H1 (cell line): Measurements from ENCODE around the gene MORN5. TPM values are rescaled to one million over a fixed set of nuclear protein-coding genes. Genes with fewer than 3 reads are reported as not detected.

ENCODE experiments used
- CTCF ChIA-PET: fragments of 300-600 bp; sonication (Branson Sonifier 250); formaldehyde crosslinking; loops from one replicate; lab custom pipeline; 2021; ENCODE audit not compliant: partially characterized antibody; lab: Charles Lee
- POLR2A ChIA-PET: fragments of 300-600 bp; sonication (Branson Sonifier 250); formaldehyde crosslinking; loops from one replicate; lab custom pipeline; 2021; ENCODE audit warnings: inconsistent platforms; ENCODE audit not compliant: partially characterized antibody; lab: Charles Lee
- DNase-seq, 2 experiments: peaks; one replicate each; pipeline versions ENCODE4 v3.0.0 to v3.0.0-alpha.2; 2010 to 2022; ENCODE audit warnings: low spot score in 2 of 2, low read depth in 1 of 2, mixed read lengths in 1 of 2
- FAIRE-seq: peaks from 2 replicates; lab custom pipeline; 2011; peaks lifted over from hg19 to GRCh38; lab: Jason Lieb, UNC
- H2AFZ ChIP-seq: 2 replicates; pipeline ENCODE4 v1.8.1; 2012; ENCODE audit warnings: low read length, inconsistent platforms
- H2AK5ac ChIP-seq: 2 replicates; pipeline ENCODE4 v1.6.1; 2013; ENCODE audit warnings: low read depth, low read length
- H2BK120ac ChIP-seq: replicated peaks from 2 replicates; pipeline ENCODE3; 2013; ENCODE audit warnings: low read depth, low read length, inconsistent platforms
- H2BK12ac ChIP-seq: 2 replicates; pipeline ENCODE4 v1.6.1; 2013; ENCODE audit warnings: low read depth, low read length
- H2BK15ac ChIP-seq: 2 replicates; pipeline ENCODE4 v1.6.1; 2013; ENCODE audit warnings: low read length
- H2BK20ac ChIP-seq: 2 replicates; pipeline ENCODE4 v1.6.1; 2013; ENCODE audit warnings: low read length
- H2BK5ac ChIP-seq: 2 replicates; pipeline ENCODE4 v1.6.1; 2013; ENCODE audit warnings: low read depth, low read length
- H3K14ac ChIP-seq: 2 replicates; pipeline ENCODE4 v1.6.1; 2013; ENCODE audit warnings: inconsistent platforms; ENCODE audit not compliant: insufficient read length
- H3K18ac ChIP-seq: 2 replicates; pipeline ENCODE4 v1.6.1; 2013; ENCODE audit warnings: low read length; ENCODE audit errors: extremely low read depth
- H3K23ac ChIP-seq: 2 replicates; pipeline ENCODE4 v1.6.1; 2013; ENCODE audit warnings: inconsistent platforms; ENCODE audit not compliant: insufficient read length
- H3K23me2 ChIP-seq: 2 replicates; pipeline ENCODE4 v1.6.1; 2013; ENCODE audit warnings: low read depth, low read length
- H3K27ac ChIP-seq: 2 replicates; pipeline ENCODE4 v1.6.1; 2011; ENCODE audit warnings: low read depth, low read length, inconsistent platforms
- H3K27me3 ChIP-seq, 4 experiments: replicated peaks in 1 of 4; 1 replicate in 1 of 4; 2 replicates in 3 of 4; pipeline versions ENCODE4 v1.6.1 to v1.8.1; 2011 to 2013; ENCODE audit warnings: low read length in 3 of 4, mild to moderate bottlenecking in 3 of 4, inconsistent platforms in 2 of 4, mixed read lengths in 2 of 4, moderate library complexity in 1 of 4; ENCODE audit not compliant: control insufficient read depth in 3 of 4, insufficient read depth in 3 of 4; ENCODE audit errors: extremely low read depth in 1 of 4
- H3K36me3 ChIP-seq, 4 experiments: 2 replicates each; pipeline versions ENCODE4 v1.6.1 to v1.8.1; 2011 to 2013; ENCODE audit warnings: mild to moderate bottlenecking in 4 of 4, low read length in 3 of 4, moderate library complexity in 2 of 4, control low read depth in 1 of 4, inconsistent platforms in 1 of 4; ENCODE audit not compliant: insufficient read depth in 4 of 4, control insufficient read depth in 2 of 4
- H3K4ac ChIP-seq: replicated peaks from 2 replicates; pipeline ENCODE3; 2013; ENCODE audit warnings: low read length, low read depth, mixed read lengths, inconsistent platforms; ENCODE audit not compliant: insufficient read length
- H3K4me1 ChIP-seq, 4 experiments: replicated peaks in 1 of 4; 1 replicate in 1 of 4; 2 replicates in 3 of 4; pipeline versions ENCODE4 v1.6.1 to v1.8.1; 2011 to 2013; ENCODE audit warnings: low read length in 3 of 4, inconsistent platforms in 2 of 4, mixed read lengths in 1 of 4; ENCODE audit not compliant: insufficient read depth in 4 of 4, control insufficient read depth in 3 of 4
- H3K4me2 ChIP-seq, 2 experiments: 2 replicates each; pipeline versions ENCODE4 v1.6.1 to v1.8.1; 2011 to 2013; ENCODE audit warnings: low read depth in 2 of 2, low read length in 2 of 2, control low read depth in 1 of 2, inconsistent platforms in 1 of 2, mild to moderate bottlenecking in 1 of 2; ENCODE audit not compliant: insufficient read depth in 1 of 2
- H3K4me3 ChIP-seq, 4 experiments: fragments of 200-600, 300-600 bp in 1 of 4; sonication (generic), shearing (Covaris generic), sonication (Bioruptor Twin) in 1 of 4; 2 replicates each; pipeline versions ENCODE4 v1.5.1 to v1.8.1; 2011 to 2016; ENCODE audit warnings: low read length in 4 of 4, low read depth in 3 of 4, control low read depth in 2 of 4, inconsistent platforms in 2 of 4, mild to moderate bottlenecking in 2 of 4, mixed read lengths in 1 of 4, moderate library complexity in 1 of 4; ENCODE audit not compliant: insufficient read depth in 2 of 4; ENCODE audit errors: extremely low read depth in 1 of 4
- H3K56ac ChIP-seq: replicated peaks from 2 replicates; pipeline ENCODE3; 2013; ENCODE audit warnings: low read depth, mild to moderate bottlenecking, mixed read lengths, low read length, inconsistent platforms; ENCODE audit not compliant: insufficient read length
- H3K79me1 ChIP-seq: 2 replicates; pipeline ENCODE4 v1.6.1; 2013; ENCODE audit warnings: low read depth, low read length, control low read depth
- H3K79me2 ChIP-seq, 2 experiments: 2 replicates each; pipeline versions ENCODE4 v1.6.1 to v1.8.1; 2012 to 2013; ENCODE audit warnings: low read length in 2 of 2, mild to moderate bottlenecking in 2 of 2, inconsistent platforms in 1 of 2; ENCODE audit not compliant: insufficient read depth in 2 of 2, control insufficient read depth in 1 of 2
- H3K9ac ChIP-seq, 4 experiments: replicated peaks in 1 of 4; 1 replicate in 1 of 4; 2 replicates in 3 of 4; pipeline versions ENCODE4 v1.6.1 to v1.8.1; 2011 to 2013; ENCODE audit warnings: low read depth in 3 of 4, low read length in 3 of 4, control low read depth in 2 of 4, mild to moderate bottlenecking in 2 of 4, moderate library complexity in 2 of 4, inconsistent platforms in 1 of 4; ENCODE audit errors: extremely low read depth in 1 of 4
- H3K9me3 ChIP-seq, 2 experiments: 2 replicates each; pipeline versions ENCODE4 v1.6.1 to v1.8.1; 2012 to 2013; ENCODE audit warnings: mild to moderate bottlenecking in 2 of 2, moderate library complexity in 2 of 2, control low read depth in 1 of 2, inconsistent platforms in 1 of 2, low read depth in 1 of 2, low read length in 1 of 2, mixed read lengths in 1 of 2; ENCODE audit not compliant: insufficient read depth in 2 of 2
- H4K20me1 ChIP-seq, 2 experiments: replicated peaks in 1 of 2; 2 replicates each; pipeline versions ENCODE3 to v1.8.1; 2011 to 2013; ENCODE audit warnings: inconsistent platforms in 2 of 2, low read length in 2 of 2, mild to moderate bottlenecking in 1 of 2; ENCODE audit not compliant: insufficient read depth in 2 of 2, control insufficient read depth in 1 of 2
- H4K5ac ChIP-seq: 2 replicates; pipeline ENCODE4 v1.6.1; 2013; ENCODE audit warnings: low read length, low read depth, mixed read lengths, inconsistent platforms; ENCODE audit not compliant: insufficient read length
- H4K8ac ChIP-seq: 2 replicates; pipeline ENCODE4 v1.8.0; 2013; ENCODE audit warnings: mild to moderate bottlenecking, moderate library complexity, low read length, inconsistent platforms; ENCODE audit not compliant: insufficient read depth; ENCODE audit errors: extremely low read depth
- H4K91ac ChIP-seq: replicated peaks from 2 replicates; pipeline ENCODE3; 2013; ENCODE audit warnings: low read length, mixed read lengths, inconsistent platforms; ENCODE audit not compliant: insufficient read length
- ATF2 ChIP-seq: IDR thresholded peaks from 2 replicates; pipeline ENCODE4 v1.6.1; 2012; ENCODE audit warnings: low read length, inconsistent platforms
- BRCA1 ChIP-seq: IDR thresholded peaks from 2 replicates; pipeline ENCODE4 v1.6.1; 2012; ENCODE audit warnings: low read depth, low read length, improper control_type of control experiment
- MAFK ChIP-seq: IDR thresholded peaks from 2 replicates; pipeline ENCODE4 v1.6.1; 2012; ENCODE audit warnings: low read depth, mild to moderate bottlenecking, improper control_type of control experiment, low read length
- POLR2A ChIP-seq, 2 experiments: IDR thresholded peaks; 1 replicate in 1 of 2; 2 replicates in 1 of 2; pipeline ENCODE4 v1.6.1; 2011; ENCODE audit warnings: low read depth in 2 of 2, low read length in 2 of 2, mild to moderate bottlenecking in 2 of 2; ENCODE audit errors: control extremely low read depth in 1 of 2
- SAP30 ChIP-seq: fragments of 300-600 bp; sonication (generic); IDR thresholded peaks from 2 replicates; pipeline ENCODE4 v1.7.1; 2012; ENCODE audit warnings: low read length, moderate library complexity, mild to moderate bottlenecking, inconsistent platforms; ENCODE audit not compliant: insufficient read depth, insufficient replicate concordance
- SP1 ChIP-seq: IDR thresholded peaks from 2 replicates; pipeline ENCODE4 v1.6.1; 2011; ENCODE audit warnings: low read depth, low read length
- SRF ChIP-seq: IDR thresholded peaks from 2 replicates; pipeline ENCODE4 v1.6.1; 2011; ENCODE audit warnings: mild to moderate bottlenecking, low read depth, low read length, moderate library complexity
- TAF7 ChIP-seq: optimal IDR thresholded peaks from 2 replicates; pipeline ENCODE3; 2011; ENCODE audit warnings: low read depth, mild to moderate bottlenecking, inconsistent platforms, low read length, moderate library complexity, borderline replicate concordance
- TCF12 ChIP-seq: IDR thresholded peaks from 2 replicates; pipeline ENCODE4 v1.6.1; 2011; ENCODE audit warnings: low read depth, mild to moderate bottlenecking, low read length
- YY1 ChIP-seq: IDR thresholded peaks from 2 replicates; pipeline ENCODE4 v1.6.1; 2011; ENCODE audit warnings: low read depth, mild to moderate bottlenecking, low read length
- WGBS, 2 experiments: shearing (Covaris generic) in 1 of 2; methylation state at CpG; one replicate each; pipeline versions ENCODE4 v1.1.6 to v1.1.7; 2013 to 2015; ENCODE audit warnings: low lambda C conversion rate in 2 of 2, mixed read lengths in 2 of 2, inconsistent platforms in 1 of 2, low coverage in 1 of 2, missing lambda C conversion rate in 1 of 2; ENCODE audit not compliant: insufficient replicate concordance in 2 of 2, insufficient coverage in 1 of 2, insufficient read length in 1 of 2; ENCODE audit errors: extremely low coverage in 1 of 2, missing lambda C conversion rate in 1 of 2; 5-methylcytosine and 5-hydroxymethylcytosine counted together
- polyA plus RNA-seq, 7 experiments: library from polyadenylated mRNA; depleted of rRNA in 3 of 7; stranded (reverse) in 5 of 7; unstranded in 2 of 7; fragments of >200 nt in 5 of 7; fragments of 200-250 nt in 2 of 7; gene quantifications; 1 replicate in 5 of 7; 2 replicates in 1 of 7; 4 replicates in 1 of 7; pipeline versions ENCODE4 v1.2.1 to v1.2.3, GENCODE V29; 2011 to 2013; ENCODE audit warnings: missing spikeins in 2 of 7, mixed read lengths in 2 of 7
- total RNA-seq: library from RNA; stranded (reverse); fragmentation: NEBNext Ultra II Directional; extraction: Animal tissue kit (Norgen Biotek cat#: 25700); gene quantifications from 2 replicates; pipeline ENCODE4 v1.2.1, GENCODE V29; 2021
- TF ChIP-seq, protein P1 (sequence below): IDR thresholded peaks from 2 replicates; pipeline ENCODE4 v1.6.1; 2011; ENCODE audit warnings: low read length, improper control_type of control experiment

Gene MORN5
- total and polyA plus RNA-seq, 2 of the 8 experiments (the other 6 are each of a cell fraction or from before 2014, with no cell fraction given) = not detected

- H3K56ac ChIP-seq = no peak overlapping the region
- no peak overlapping the region for H3K27ac ChIP-seq
- H3K14ac ChIP-seq = no peak overlapping the region
- H2BK120ac ChIP-seq = no peak overlapping the region
- no peak overlapping the region for H3K23ac ChIP-seq
- H4K8ac ChIP-seq = no peak overlapping the region
- ChIA-PET POLR2A (interaction anchor here (1.5 kb wide), 1 partner anchor 48 kb away, joined by 3 read pairs; the partner anchor contains the start of gene LHX6), CTCF (interaction anchor here (0.6 to 3.7 kb wide), 5 partner anchors 11 to 626 kb away, joined by 3 to 16 read pairs (median 3); partner anchors contain the start of gene NDUFA8)
- no peak overlapping the region for H3K4me2 ChIP-seq
- no peak overlapping the region for H2BK20ac ChIP-seq
- H3K4ac ChIP-seq = no peak overlapping the region
- no peaks in the 10 kb centered on the region for H3K27me3 ChIP-seq
- H3K36me3 ChIP-seq = no peaks in the 10 kb centered on the region
- H2BK5ac ChIP-seq = no peak overlapping the region
- no peaks in the 10 kb centered on the region for H4K20me1 ChIP-seq
- no peak overlapping the region for H2AK5ac ChIP-seq
- no peaks in the 10 kb centered on the region for H3K79me2 ChIP-seq
- no peak for DNase-seq
- no peak for TF ChIP-seq BRCA1
- no peak for TF ChIP-seq SP1
- no peak for TF ChIP-seq YY1
- no peak for TF ChIP-seq POLR2A (IDR thresholded peaks at IDR 0.05; ENCODE audit: control extremely low read depth in 1 of 2, low read depth in 2 of 2, low read length in 2 of 2)
- TF ChIP-seq ATF2 = no peak
- no peak for TF ChIP-seq SRF
- no peak for TF ChIP-seq TAF7
- no peak for TF ChIP-seq MAFK
- no peak for TF ChIP-seq SAP30
- TF ChIP-seq, protein P1, sequence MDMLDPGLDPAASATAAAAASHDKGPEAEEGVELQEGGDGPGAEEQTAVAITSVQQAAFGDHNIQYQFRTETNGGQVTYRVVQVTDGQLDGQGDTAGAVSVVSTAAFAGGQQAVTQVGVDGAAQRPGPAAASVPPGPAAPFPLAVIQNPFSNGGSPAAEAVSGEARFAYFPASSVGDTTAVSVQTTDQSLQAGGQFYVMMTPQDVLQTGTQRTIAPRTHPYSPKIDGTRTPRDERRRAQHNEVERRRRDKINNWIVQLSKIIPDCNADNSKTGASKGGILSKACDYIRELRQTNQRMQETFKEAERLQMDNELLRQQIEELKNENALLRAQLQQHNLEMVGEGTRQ = no peak
- TF ChIP-seq TCF12 = no peak
- H2AFZ ChIP-seq = no peak overlapping the region
- H4K5ac ChIP-seq = no peak overlapping the region
- no peak overlapping the region for H2BK15ac ChIP-seq
- no peak overlapping the region for H4K91ac ChIP-seq
- H3K4me3 ChIP-seq = no peak overlapping the region
- 58% methylated on average over 4 of the region's 4 CpGs; no CpG with 5 or more reads in 1 of the 2 experiments for WGBS, 2 experiments
- no peaks in the 10 kb centered on the region; a peak in 1 of 7 replicates for H3K4me1 ChIP-seq
- H3K79me1 ChIP-seq = no peaks in the 10 kb centered on the region
- H3K18ac ChIP-seq = no peak overlapping the region
- no peak overlapping the region for H3K9ac ChIP-seq
- FAIRE-seq = no peak
- no peak overlapping the region for H2BK12ac ChIP-seq
- no peaks in the 10 kb centered on the region for H3K23me2 ChIP-seq
- no peaks in the 10 kb centered on the region for H3K9me3 ChIP-seq
Observed at GRCh38 chr9:122180633-122181032, 20.9 kb downstream of the MORN5 start.
